ENCODE data around the gene ADARB2.

The ADARB2 gene

GRCh38 chr10:1574719-1575118, 162.6 kb downstream of the ADARB2 start:
- TF ChIP-seq, protein P1, sequence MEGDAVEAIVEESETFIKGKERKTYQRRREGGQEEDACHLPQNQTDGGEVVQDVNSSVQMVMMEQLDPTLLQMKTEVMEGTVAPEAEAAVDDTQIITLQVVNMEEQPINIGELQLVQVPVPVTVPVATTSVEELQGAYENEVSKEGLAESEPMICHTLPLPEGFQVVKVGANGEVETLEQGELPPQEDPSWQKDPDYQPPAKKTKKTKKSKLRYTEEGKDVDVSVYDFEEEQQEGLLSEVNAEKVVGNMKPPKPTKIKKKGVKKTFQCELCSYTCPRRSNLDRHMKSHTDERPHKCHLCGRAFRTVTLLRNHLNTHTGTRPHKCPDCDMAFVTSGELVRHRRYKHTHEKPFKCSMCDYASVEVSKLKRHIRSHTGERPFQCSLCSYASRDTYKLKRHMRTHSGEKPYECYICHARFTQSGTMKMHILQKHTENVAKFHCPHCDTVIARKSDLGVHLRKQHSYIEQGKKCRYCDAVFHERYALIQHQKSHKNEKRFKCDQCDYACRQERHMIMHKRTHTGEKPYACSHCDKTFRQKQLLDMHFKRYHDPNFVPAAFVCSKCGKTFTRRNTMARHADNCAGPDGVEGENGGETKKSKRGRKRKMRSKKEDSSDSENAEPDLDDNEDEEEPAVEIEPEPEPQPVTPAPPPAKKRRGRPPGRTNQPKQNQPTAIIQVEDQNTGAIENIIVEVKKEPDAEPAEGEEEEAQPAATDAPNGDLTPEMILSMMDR (IDR thresholded peaks at IDR 0.05; ENCODE audit: borderline replicate concordance, insufficient read depth, low read depth, low read length): no peak
- no peak overlapping the region for H3K4me3 ChIP-seq (ENCODE audit: low read depth, low read length)

DNA sequence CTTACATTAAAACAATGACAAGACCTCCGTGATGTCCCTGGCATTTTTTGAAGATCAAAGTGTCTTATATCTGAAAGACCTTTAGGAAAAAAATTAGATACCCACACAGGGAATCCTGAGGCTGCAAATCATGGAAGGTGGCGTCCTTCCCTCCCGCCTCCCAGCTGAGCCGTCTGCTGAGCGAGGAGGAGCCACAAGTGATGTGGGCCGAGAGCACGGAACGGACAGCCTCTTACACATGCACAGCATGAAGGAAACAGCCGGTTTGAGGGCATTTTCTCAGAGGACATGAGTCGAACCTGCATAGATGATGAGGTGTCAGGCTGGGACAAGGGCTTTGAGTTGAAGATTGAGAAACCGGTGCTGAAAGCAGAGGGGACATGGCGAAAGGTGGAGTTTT, 163.3 kb downstream of the ADARB2 start:
- TF ChIP-seq, protein P1 (IDR thresholded peaks at IDR 0.05; ENCODE audit: borderline replicate concordance, insufficient read depth, low read depth, low read length): no peak
- H3K4me3 ChIP-seq (ENCODE audit: low read depth, low read length): no peak overlapping the region

GRCh38 chr10:1573334-1573969, 163.9 kb downstream of the ADARB2 start:
- no peak overlapping the region for H3K4me3 ChIP-seq (ENCODE audit: low read depth, low read length)
- TF ChIP-seq, protein P1 (IDR thresholded peaks at IDR 0.05; ENCODE audit: borderline replicate concordance, insufficient read depth, low read depth, low read length): no peak

- TF ChIP-seq, protein P1 (IDR thresholded peaks at IDR 0.05; ENCODE audit: borderline replicate concordance, insufficient read depth, low read depth, low read length): no peak
- H3K4me3 ChIP-seq (ENCODE audit: low read depth, low read length): no peak overlapping the region
Measured at GRCh38 chr10:1572519-1573333, 164.6 kb downstream of the ADARB2 start.

GRCh38 chr10:1571587-1572237, 165.6 kb downstream of the ADARB2 start:
- TF ChIP-seq, protein P1 (IDR thresholded peaks at IDR 0.05; ENCODE audit: borderline replicate concordance, insufficient read depth, low read depth, low read length): no peak
- H3K4me3 ChIP-seq (ENCODE audit: low read depth, low read length): no peak overlapping the region

DNA sequence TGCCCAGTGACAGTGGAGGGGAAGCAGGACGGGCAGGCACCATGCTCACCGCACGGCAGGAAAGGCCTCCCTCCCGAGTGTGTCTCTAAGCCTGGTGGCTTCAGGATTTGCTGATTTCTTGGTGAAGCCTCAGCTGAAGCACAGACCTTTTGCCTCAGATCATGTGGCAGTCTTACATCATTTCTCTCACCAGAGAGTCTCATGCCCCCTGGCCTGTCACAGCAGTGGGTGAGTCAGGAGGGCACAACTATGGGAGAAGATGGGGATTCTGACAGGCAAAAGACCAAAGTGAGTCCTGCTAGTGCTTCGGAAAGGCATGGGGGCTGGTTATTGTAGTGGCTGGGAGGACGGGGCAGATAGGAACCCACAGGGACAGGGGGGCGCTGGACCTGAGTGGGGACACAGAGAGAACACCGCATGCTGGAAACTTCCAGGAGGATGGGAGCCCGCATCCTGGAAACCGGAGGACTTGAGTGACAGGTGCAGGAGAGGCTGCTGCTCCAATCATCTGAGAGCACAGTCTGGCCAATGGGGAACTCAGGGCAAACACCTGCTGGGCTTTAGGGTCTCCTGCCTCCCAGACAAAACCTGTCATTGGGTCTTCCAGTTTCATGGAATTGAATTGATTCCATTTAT, 166.8 kb downstream of the ADARB2 start:
- H3K4me3 ChIP-seq (ENCODE audit: low read depth, low read length): no peak overlapping the region
- TF ChIP-seq, protein P1 (IDR thresholded peaks at IDR 0.05; ENCODE audit: borderline replicate concordance, insufficient read depth, low read depth, low read length): no peak

Measured in GM12875 (cell line).